Skeletal muscle cell (primary cell): ENCODE data around the gene PGPEP1.
"Not testable (repeated sequence)": the region's sequence is repeated elsewhere in the genome, so short reads cannot be mapped to it uniquely, and the experiment has no call there.

Experiments
- DNase-seq: peaks from one replicate; pipeline ENCODE4 v3.0.0-alpha.2; 2010; ENCODE audit warnings: low read depth
- H3K4me3 ChIP-seq: 2 replicates; pipeline ENCODE4 v1.5.1; 2011; ENCODE audit warnings: low read depth, mild to moderate bottlenecking, control low read depth, low read length, moderate library complexity

Gene PGPEP1

GRCh38 chr19:18307271-18307681 is 33.1 kb upstream of the PGPEP1 start:
- DNase-seq = no peak
- no peak overlapping the region for H3K4me3 ChIP-seq

DNA sequence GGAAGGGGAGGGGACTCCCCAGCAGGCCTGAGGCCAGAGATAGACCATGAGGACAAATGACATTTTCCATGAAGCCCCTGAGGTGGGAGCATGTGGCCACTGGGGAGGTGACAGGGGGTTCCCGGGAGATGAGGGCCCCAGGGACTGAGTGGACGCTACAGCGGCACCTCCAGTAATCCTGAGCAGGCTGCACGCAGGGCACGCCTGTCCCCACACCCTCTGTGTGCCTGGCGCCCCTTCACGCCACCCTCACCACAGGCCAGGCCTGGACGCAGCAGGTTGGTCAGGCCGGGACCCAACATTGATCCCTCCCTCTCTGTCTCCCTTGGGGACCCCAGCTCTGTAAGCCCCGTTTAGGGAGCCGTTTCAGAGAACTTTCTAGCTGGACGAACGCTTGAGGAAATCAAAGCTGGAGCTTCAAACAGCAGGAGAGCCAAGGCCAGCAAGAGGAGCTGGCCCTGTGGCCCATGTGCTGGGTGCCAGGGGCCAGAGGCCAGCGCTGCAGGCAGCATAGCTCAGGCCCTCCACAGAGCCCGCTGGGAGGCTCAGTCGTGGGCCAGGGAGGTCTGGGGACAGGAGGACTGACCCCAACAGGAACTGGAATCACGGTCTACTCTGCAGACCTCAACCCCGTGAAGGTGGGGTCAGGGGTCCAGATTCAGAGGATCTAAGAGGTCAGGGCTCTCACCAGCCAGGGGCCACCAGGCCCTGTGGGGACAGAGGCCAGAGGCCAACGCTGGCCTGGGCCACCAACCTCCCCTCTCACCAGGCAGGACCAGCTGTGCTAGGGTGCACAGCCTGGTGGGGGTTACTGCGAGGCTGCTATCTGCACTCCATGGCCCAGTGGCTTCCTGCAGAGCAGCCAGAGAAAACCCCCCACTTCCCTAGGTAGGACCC is 32.1 kb upstream of the PGPEP1 start:
- H3K4me3 ChIP-seq = no peak overlapping the region
- no peak for DNase-seq

- no peak overlapping the region for H3K4me3 ChIP-seq
- DNase-seq = no peak
Measured at GRCh38 chr19:18308948-18309325, 31.5 kb upstream of the PGPEP1 start.

DNA sequence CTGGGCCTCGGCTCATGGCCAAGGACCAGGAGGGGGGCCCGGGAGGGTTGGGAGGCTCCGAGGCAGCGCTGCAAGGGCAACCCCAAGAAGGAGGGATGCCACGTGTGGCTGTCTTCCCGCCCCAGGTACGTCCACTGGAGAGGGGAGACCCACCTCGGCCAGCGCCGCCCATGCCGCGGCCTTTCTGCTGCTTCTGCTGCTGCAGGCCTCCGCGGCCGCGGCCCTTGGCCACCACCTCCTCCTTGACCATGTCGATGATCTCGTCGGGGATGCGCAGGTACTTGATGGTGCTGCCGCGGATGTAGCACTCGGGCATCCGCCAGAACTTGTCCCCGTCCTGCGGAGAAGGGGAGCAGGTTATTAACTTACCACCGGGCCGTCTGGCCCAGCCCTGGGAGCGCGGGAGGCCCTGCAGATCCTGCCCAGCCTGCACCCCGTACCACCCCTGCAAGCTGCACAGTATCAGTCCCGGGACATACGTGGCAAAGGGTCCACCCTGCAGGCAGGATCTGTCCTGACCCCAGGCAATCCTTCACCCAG is 30.8 kb upstream of the PGPEP1 start:
- no peak for DNase-seq
- no peak overlapping the region for H3K4me3 ChIP-seq

- no peak overlapping the region for H3K4me3 ChIP-seq
- no peak for DNase-seq
Measured at GRCh38 chr19:18310118-18310909, 30.1 kb upstream of the PGPEP1 start.

DNA sequence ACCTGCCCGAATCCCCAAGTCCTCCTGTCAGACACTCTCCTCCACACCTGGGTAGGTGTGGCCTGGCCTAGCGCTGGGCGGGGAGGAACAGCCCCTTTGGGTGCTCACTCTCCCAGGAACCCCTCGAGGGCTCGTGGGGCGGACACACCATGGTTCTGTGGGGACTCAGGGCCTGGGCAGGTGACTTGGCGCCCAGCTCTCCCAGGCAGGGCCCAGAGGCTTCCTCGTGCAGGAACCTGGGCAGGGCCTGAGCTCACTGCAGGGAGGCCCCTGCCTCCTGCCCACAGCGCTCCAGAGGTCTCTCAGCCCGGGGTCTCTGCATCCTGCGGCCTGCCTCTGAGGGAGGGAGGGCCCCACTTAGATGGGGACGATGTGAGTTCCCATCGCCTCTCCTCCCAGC is 29.4 kb upstream of the PGPEP1 start:
- H3K4me3 ChIP-seq = no peak overlapping the region

DNA sequence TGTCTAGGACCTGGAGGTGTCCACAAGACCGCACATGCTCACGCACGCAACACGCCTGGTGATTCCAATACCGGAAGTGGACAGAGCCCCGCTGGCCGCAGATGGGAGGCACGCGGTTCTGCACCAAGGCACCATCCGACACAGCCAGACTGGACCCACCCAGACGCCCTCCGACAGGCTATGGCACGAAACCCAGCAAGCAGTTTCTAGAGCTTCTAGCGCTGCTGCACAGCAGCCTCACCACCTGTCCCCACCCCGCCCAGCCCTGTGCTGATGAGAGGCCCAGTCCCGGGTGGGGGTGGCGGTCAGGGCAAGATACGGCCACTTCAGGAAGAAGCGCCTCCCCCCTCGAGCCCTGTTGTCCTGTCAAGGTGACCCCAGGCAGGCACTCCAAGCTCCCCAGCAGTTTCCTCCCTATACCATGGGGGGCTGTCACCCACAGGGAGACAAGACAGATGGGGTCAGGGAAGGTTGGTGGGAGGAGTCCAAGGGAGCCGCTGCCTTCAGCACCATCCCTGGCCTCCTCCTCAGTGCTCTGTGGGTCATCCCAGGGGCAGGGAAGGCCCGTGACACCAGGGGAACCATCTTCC is 28.8 kb upstream of the PGPEP1 start:
- no peak for DNase-seq
- H3K4me3 ChIP-seq = no peak overlapping the region

More for the DNA sequence above, 29.4 kb upstream of the PGPEP1 start:
- no peak for DNase-seq

DNA sequence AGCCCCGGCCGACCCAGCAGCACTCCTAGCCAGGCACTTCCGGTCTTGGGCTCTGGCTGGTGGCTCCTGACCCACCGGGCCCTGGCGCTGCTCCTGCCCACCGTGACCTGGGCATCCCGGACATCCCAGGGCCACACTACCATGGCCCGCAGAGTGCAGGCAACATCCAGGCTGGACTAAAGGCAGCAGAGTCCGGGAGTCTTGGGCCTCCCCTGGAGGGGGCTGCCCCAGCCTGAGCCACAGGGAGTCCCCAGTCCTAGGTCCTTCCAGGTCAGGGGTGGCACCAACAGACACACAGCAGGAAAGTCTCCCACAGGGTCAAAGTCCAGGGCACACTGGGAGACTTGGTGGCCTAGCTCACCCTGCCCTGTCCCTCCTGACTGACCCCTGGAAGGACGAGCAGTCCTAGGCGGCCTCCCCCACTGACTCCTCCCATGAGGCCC is 28.3 kb upstream of the PGPEP1 start:
- DNase-seq = no peak
- no peak overlapping the region for H3K4me3 ChIP-seq

GRCh38 chr19:18313398-18313797 is 27.0 kb upstream of the PGPEP1 start:
- DNase-seq = no peak
- no peak overlapping the region for H3K4me3 ChIP-seq

DNA sequence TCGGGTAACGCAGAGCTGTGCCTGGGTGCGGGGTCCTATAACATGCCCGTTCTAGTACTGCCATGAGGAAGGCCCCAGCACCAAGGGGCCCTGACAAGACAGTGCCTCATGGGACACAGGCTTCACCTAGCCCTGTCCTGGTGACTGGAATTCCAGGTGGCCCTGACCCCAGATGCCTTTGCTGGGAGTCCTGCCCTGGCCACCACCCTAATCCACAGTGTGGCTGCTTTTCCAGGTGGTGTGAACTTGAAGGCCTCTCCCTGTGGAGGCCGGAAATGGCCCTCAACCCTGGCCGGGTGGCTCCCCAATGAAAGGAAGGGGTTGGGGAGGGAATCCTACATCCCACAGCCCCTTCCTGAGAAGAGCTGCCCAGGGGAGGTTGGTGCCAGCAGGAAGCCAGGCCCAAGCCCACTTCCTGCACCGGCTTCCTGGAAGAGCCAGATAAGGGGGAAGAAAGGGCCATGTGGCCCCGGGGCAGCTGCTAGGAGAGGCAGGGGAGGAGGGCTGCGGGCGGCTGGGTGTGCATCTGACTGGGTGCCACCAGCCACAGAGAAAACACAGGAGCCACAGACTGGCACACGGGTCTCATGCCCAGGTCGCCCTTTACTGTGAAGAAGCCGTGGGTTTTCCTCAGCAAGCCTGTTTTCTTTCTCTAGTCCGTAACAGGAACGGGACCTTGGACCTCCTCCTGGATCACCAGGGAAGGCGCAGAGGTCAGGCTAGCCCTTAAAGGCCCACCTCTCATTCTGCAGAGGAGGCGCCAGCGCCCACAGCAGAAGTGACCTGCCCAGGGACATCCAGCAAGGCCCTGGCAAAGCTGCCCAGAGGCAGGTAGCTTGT is 22.2 kb upstream of the PGPEP1 start:
- no peak for DNase-seq
- no peak overlapping the region for H3K4me3 ChIP-seq

DNA sequence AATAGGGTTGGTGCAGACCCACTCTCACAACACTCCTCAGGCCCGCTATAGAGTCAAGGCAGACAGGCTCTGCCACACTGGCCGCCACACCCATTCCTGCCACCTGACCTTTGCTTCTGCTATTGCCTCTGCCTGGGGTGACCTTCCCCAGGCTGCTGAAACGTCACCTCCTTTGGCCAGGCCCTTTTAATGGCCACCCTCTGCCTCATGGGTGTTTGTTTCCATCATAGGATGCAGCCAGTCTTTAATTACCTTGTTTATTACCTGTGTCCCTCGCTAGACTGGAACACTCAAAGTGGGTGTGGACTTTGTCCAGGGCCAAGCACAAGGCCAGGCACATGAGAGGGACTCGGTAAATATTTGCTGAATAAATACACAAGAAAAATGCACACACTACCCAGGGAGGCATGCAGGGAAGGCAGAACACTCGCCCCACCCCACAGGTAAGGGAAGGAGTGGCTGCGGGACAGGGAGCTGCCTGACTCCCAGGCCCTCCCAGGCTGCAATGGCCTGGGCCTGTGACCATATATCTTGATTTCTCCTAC is 20.7 kb upstream of the PGPEP1 start:
- DNase-seq = no peak
- H3K4me3 ChIP-seq = no peak overlapping the region

DNA sequence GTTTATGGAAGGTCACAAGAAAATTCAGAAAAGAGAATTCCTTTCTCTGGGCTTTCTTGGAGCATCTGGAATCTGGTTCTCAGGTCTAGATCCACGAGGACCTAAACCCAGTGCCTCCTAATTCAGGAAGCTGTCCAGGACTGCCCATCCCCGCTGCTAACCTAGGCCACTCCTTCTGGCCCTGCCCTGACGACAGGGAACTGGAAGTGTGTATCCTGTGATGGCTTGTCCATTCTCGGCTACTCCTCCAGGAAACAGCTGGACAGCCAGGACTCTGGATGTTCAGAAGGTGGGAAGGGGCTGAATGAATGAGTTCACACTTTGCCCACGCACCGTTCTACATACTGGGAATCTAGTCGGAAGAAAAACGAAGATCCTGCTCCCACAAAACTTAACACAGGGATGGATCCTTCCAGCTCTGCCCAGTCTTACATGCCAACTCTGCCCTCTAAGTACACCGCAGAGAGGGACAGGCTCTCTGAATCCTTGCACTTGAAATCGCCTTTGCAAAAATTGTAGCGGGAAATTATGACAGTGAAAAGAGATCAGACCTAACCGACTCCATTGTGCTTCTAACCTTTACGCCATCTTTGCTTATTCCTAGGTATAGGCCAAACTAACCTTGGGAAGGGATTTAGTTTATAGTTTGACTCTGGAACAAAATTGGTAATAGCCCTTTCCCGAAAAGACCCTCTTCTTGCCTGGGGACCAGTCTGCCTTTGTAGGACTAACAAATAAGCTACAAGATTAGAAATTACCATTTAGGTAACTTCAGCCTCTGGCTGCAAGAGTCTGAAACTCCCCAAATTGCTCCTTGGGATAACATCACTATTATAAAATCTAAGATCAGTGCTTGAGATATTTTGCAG is 19.3 kb upstream of the PGPEP1 start:
- DNase-seq = no peak
- H3K4me3 ChIP-seq = no peak overlapping the region

DNA sequence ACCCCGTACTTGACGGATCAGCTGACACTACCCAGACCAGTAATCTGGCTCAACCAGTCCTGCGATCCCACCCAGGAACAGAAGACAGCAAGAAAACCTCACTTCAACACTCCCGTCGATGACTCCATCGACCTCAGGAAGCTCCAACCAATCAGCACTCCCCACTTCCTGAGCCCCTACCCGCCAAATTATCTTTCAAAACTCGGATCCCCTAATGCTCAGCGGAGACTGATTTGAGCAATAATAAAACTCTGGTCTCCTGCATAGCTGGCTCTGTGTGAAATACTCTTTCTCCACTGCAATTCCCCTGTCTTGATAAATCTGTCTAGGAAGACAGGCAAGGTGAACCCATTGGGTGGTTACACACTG is 18.7 kb upstream of the PGPEP1 start:
- no peak for DNase-seq
- H3K4me3 ChIP-seq = peak overlapping the region; percentile 79

DNA sequence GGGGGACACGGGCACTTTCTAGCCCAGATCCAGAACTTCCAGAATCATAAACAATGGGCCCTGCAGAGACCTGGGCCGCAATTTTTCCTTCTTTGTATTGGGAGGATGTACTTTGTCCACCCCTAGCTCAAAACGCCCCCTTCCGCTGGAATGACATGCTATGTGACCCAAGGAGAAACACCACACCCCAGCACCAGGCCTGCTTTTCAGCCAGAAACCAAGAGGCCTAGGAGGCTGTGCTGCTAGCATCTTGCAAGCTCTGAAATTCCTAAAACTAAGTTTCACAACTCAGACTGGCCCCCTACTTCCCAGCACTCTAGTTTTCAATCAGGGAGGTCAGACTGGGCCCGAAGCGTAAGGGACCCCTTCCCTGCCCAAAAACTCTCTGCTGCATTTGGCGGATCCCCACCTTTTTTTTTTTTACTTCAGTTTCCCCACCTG is 18.1 kb upstream of the PGPEP1 start:
- peak overlapping the region; percentile 79 for H3K4me3 ChIP-seq
- no peak for DNase-seq

DNA sequence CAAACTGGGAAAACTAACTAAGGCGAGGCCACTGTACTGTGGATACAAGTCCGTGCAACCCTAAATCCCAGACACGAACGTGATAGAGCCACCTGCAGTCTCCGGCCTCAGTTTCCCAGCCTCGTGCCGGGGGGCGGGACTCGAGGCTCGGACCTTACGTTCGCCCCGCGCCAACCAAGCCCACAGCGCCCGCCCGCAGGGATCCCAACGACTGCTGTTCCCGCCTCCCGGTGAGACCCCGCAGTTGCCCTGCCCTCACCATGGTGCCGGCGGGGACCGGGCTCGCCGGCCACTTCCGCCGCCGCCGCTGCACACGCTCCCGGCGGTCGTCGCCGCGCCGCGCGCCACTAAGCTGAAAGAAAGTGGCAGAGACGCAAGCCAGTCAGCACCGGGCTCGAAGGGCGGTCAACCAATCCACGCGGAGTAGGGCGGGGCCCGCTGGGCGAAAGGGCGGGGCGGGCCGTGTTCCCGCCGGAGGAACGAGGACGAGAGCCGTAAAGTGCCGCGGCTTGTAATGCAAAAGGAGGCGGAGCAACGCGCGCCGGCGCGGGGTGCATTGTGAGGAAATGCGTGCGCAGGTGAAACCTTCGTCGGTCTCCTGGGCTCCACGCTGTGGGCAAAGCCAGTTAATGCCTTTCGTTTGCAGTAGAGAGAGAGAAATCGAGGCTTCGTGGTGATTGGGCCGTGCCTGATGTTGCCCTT is 17.5 kb upstream of the PGPEP1 start, which contains the start of gene LSM4:
Gene LSM4 (minus strand): TSS at position 318 of the 702 bp plus-strand sequence. CDS start 56 bp downstream, at position 262.
- peak within 1 kb of the TSS; percentile 79 for H3K4me3 ChIP-seq
- DNase-seq = peak; percentile 87

- not testable (repeated sequence) for H3K4me3 ChIP-seq, DNase-seq
Measured at GRCh38 chr19:18324373-18324731, 16.0 kb upstream of the PGPEP1 start.

- no peak for DNase-seq
- no peak overlapping the region for H3K4me3 ChIP-seq
Measured at GRCh38 chr19:18326772-18327171, 13.6 kb upstream of the PGPEP1 start.
